H1 (cell line): ENCODE data around the gene KCNAB2.

Experiments used
- CREB1 ChIP-seq: IDR thresholded peaks from 2 replicates; pipeline ENCODE4 v1.6.1; 2012; ENCODE audit warnings: inconsistent platforms
- CTCF ChIP-seq, 3 experiments: IDR thresholded peaks; 1 replicate in 2 of 3; 2 replicates in 1 of 3; pipeline versions ENCODE4 v1.5.1 to v1.6.1; 2011; ENCODE audit warnings: low read length in 3 of 3, mild to moderate bottlenecking in 3 of 3, inconsistent platforms in 2 of 3, low read depth in 1 of 3, moderate library complexity in 1 of 3; ENCODE audit not compliant: insufficient read depth in 1 of 3; ENCODE audit errors: control extremely low read depth in 1 of 3
- GABPA ChIP-seq: IDR thresholded peaks from 2 replicates; pipeline ENCODE4 v1.6.1; 2011; ENCODE audit warnings: mild to moderate bottlenecking, low read length, moderate library complexity, borderline replicate concordance; ENCODE audit not compliant: insufficient read depth
- MAX ChIP-seq: IDR thresholded peaks from 2 replicates; pipeline ENCODE4 v1.6.1; 2012; ENCODE audit warnings: inconsistent platforms
- RFX5 ChIP-seq: IDR thresholded peaks from 2 replicates; pipeline ENCODE4 v1.6.1; 2011; ENCODE audit warnings: low read depth, low read length, improper control_type of control experiment, borderline replicate concordance

- no peak for TF ChIP-seq CTCF (IDR thresholded peaks at IDR 0.05; ENCODE audit: control extremely low read depth in 1 of 3, insufficient read depth in 1 of 3, low read depth in 1 of 3, low read length in 3 of 3)
- no peak for TF ChIP-seq CREB1
- TF ChIP-seq MAX = no peak
- TF ChIP-seq GABPA = no peak
- no peak for TF ChIP-seq RFX5
Observed at GRCh38 chr1:6145864-6146410, 100.2 kb downstream of the KCNAB2 start.
